Measurements from ENCODE around the gene CCT6B. TPM values are rescaled to one million over a fixed set of nuclear protein-coding genes. Genes with fewer than 3 reads are reported as not detected.

The CCT6B gene
- total and polyA plus RNA-seq, 5 experiments from 2014 or later, result 0.35 to 4.0 (median 2.4) TPM

GRCh38 chr17:34909040-34909439 lies 52.2 kb downstream of the CCT6B start:
- no peak for ATAC-seq
- Mint-ChIP-seq H3K27me3 (peaks cover 0 to 4% (median 3%) of the 10 kb centered on the region in 5 donors), H3K27ac (no peak overlapping the region), H3K4me1 (no peaks in the 10 kb centered on the region), H3K36me3 (no peaks in the 10 kb centered on the region), H3K4me3 (no peak overlapping the region), H3K9me3 (peaks cover 0 to 3% (median 0%) of the 10 kb centered on the region in 9 donors)
- DNase-seq, result no peak
- POLR2A ChIA-PET, result no interaction called here

GRCh38 chr17:34902831-34903547 lies 58.3 kb downstream of the CCT6B start:
- POLR2A ChIA-PET, result no interaction called here

GRCh38 chr17:34899643-34900291 lies 61.5 kb downstream of the CCT6B start:
- no peak for DNase-seq
- Mint-ChIP-seq H3K9me3 (peaks cover 0 to 2% (median 0%) of the 10 kb centered on the region in 9 donors), H3K4me1 (no peaks in the 10 kb centered on the region), H3K36me3 (no peaks in the 10 kb centered on the region), H3K4me3 (no peak overlapping the region), H3K27me3 (peaks cover 17 to 56% (median 38%) of the 10 kb centered on the region in 5 donors), H3K27ac (no peak overlapping the region)
- ATAC-seq, result no peak
- POLR2A ChIA-PET, result no interaction called here

More at GRCh38 chr17:34902831-34903547, 58.3 kb downstream of the CCT6B start:
- no peak for DNase-seq
- Mint-ChIP-seq H3K9me3 (peaks cover 0 to 2% (median 0%) of the 10 kb centered on the region in 9 donors), H3K4me1 (no peaks in the 10 kb centered on the region), H3K36me3 (no peaks in the 10 kb centered on the region), H3K27ac (no peak overlapping the region), H3K4me3 (no peak overlapping the region), H3K27me3 (peaks cover 4 to 28% (median 9%) of the 10 kb centered on the region in 5 donors)
- no peak for ATAC-seq

GRCh38 chr17:34895383-34895782 lies 65.9 kb downstream of the CCT6B start:
- POLR2A ChIA-PET, result no interaction called here
- DNase-seq (no peak), ATAC-seq (no peak)
- Mint-ChIP-seq H3K9me3 (peaks cover 0 to 2% (median 0%) of the 10 kb centered on the region in 9 donors), H3K4me3 (no peak overlapping the region), H3K27me3 (peaks cover 19 to 68% (median 40%) of the 10 kb centered on the region in 5 donors), H3K4me1 (no peaks in the 10 kb centered on the region), H3K27ac (no peak overlapping the region), H3K36me3 (no peaks in the 10 kb centered on the region)

- ATAC-seq, result no peak
- no peak overlapping the region for H3K27ac Mint-ChIP-seq
- H3K4me3 Mint-ChIP-seq, result no peak overlapping the region
- POLR2A ChIA-PET, result no interaction called here
- H3K27me3 Mint-ChIP-seq, result peaks cover 17 to 68% (median 39%) of the 10 kb centered on the region in 5 donors
- no peak for DNase-seq
- H3K36me3 Mint-ChIP-seq, result no peaks in the 10 kb centered on the region
- peaks cover 0 to 2% (median 0%) of the 10 kb centered on the region in 4 donors for H3K4me1 Mint-ChIP-seq
- H3K9me3 Mint-ChIP-seq, result peaks cover 0 to 2% (median 0%) of the 10 kb centered on the region in 9 donors
Measured at GRCh38 chr17:34894964-34895363, 66.3 kb downstream of the CCT6B start.

- H3K9me3 Mint-ChIP-seq, result no peaks in the 10 kb centered on the region
- POLR2A ChIA-PET, result no interaction called here
- peak overlapping the region in 1 of 10 donors; percentile 18 for H3K27ac Mint-ChIP-seq
- peaks cover 0 to 2% (median 0%) of the 10 kb centered on the region in 4 donors for H3K4me1 Mint-ChIP-seq
- peak in 4 of 10 donors; percentile 11 to 29 (median 22) for DNase-seq
- ATAC-seq, result peak in 1 of 2 donors; percentile 32
- peaks cover 14 to 59% (median 43%) of the 10 kb centered on the region in 5 donors for H3K27me3 Mint-ChIP-seq
- H3K4me3 Mint-ChIP-seq, result no peak overlapping the region
- no peaks in the 10 kb centered on the region for H3K36me3 Mint-ChIP-seq
Measured at GRCh38 chr17:34892461-34893249, 68.6 kb downstream of the CCT6B start.

GRCh38 chr17:34886831-34887230 lies 74.4 kb downstream of the CCT6B start:
- ATAC-seq (no peak), DNase-seq (no peak)
- Mint-ChIP-seq H3K27me3 (peaks cover 7 to 34% (median 18%) of the 10 kb centered on the region in 5 donors), H3K27ac (no peak overlapping the region), H3K4me3 (no peak overlapping the region), H3K4me1 (peaks cover 0 to 12% (median 3%) of the 10 kb centered on the region in 4 donors), H3K9me3 (no peaks in the 10 kb centered on the region), H3K36me3 (no peaks in the 10 kb centered on the region)
- POLR2A ChIA-PET, result no interaction called here

GRCh38 chr17:34885076-34885475 lies 76.2 kb downstream of the CCT6B start:
- no peak overlapping the region for H3K4me3 Mint-ChIP-seq
- no peak overlapping the region for H3K27ac Mint-ChIP-seq
- H3K4me1 Mint-ChIP-seq, result peaks cover 0 to 11% (median 3%) of the 10 kb centered on the region in 4 donors
- no peak for ATAC-seq
- peaks cover 0 to 11% (median 6%) of the 10 kb centered on the region in 3 donors for H3K36me3 Mint-ChIP-seq
- DNase-seq, result no peak
- peaks cover 0 to 14% (median 6%) of the 10 kb centered on the region in 9 donors for H3K9me3 Mint-ChIP-seq
- H3K27me3 Mint-ChIP-seq, result peaks cover 11 to 35% (median 20%) of the 10 kb centered on the region in 5 donors
- POLR2A ChIA-PET, result no interaction called here

GRCh38 chr17:34884597-34884996 lies 76.7 kb downstream of the CCT6B start:
- Mint-ChIP-seq H3K4me3 (no peak overlapping the region), H3K27ac (no peak overlapping the region), H3K9me3 (peaks cover 0 to 19% (median 6%) of the 10 kb centered on the region in 9 donors), H3K27me3 (peaks cover 13 to 35% (median 20%) of the 10 kb centered on the region in 5 donors), H3K4me1 (peaks cover 0 to 9% (median 3%) of the 10 kb centered on the region in 4 donors), H3K36me3 (peaks cover 0 to 16% (median 11%) of the 10 kb centered on the region in 3 donors)
- POLR2A ChIA-PET, result no interaction called here
- DNase-seq (no peak), ATAC-seq (no peak)

- Mint-ChIP-seq H3K4me1 (peaks cover 0 to 9% (median 3%) of the 10 kb centered on the region in 4 donors), H3K27me3 (peaks cover 9 to 37% (median 20%) of the 10 kb centered on the region in 5 donors)
Measured at GRCh38 chr17:34883106-34884000, 77.9 kb downstream of the CCT6B start.

GRCh38 chr17:34879146-34879545 lies 82.1 kb downstream of the CCT6B start:
- Mint-ChIP-seq H3K27ac (no peak overlapping the region), H3K4me3 (no peak overlapping the region), H3K36me3 (peaks cover 0 to 16% (median 12%) of the 10 kb centered on the region in 3 donors), H3K27me3 (peaks cover 4 to 62% (median 18%) of the 10 kb centered on the region in 5 donors), H3K4me1 (peaks cover 0 to 2% (median 0%) of the 10 kb centered on the region in 4 donors), H3K9me3 (peaks cover 0 to 21% (median 8%) of the 10 kb centered on the region in 9 donors)
- ATAC-seq (no peak), DNase-seq (no peak)
- POLR2A ChIA-PET, result no interaction called here

More at GRCh38 chr17:34883106-34884000, 77.9 kb downstream of the CCT6B start:
- H3K36me3 Mint-ChIP-seq, result peaks cover 0 to 16% (median 12%) of the 10 kb centered on the region in 3 donors
- H3K27ac Mint-ChIP-seq, result no peak overlapping the region
- POLR2A ChIA-PET, result no interaction called here
- no peak overlapping the region for H3K4me3 Mint-ChIP-seq
- no peak for DNase-seq
- H3K9me3 Mint-ChIP-seq, result peaks cover 0 to 21% (median 6%) of the 10 kb centered on the region in 9 donors
- no peak for ATAC-seq
